Mesendoderm (in vitro differentiated cells): ENCODE results near the gene C1QL4.

ENCODE experiments used
- DNase-seq: peaks from one replicate; pipeline ENCODE4 v3.0.0; 2013
- H2AK5ac ChIP-seq: 2 replicates; pipeline ENCODE4 v1.6.1; 2013; ENCODE audit warnings: low read length, inconsistent platforms
- H2BK120ac ChIP-seq: 2 replicates; pipeline ENCODE4 v1.6.1; 2013; ENCODE audit warnings: low read depth, mild to moderate bottlenecking, low read length, moderate library complexity, mixed read lengths
- H2BK15ac ChIP-seq: replicated peaks from 2 replicates; pipeline ENCODE4 v1.6.1; 2013; ENCODE audit warnings: low read depth, mild to moderate bottlenecking, moderate library complexity
- H2BK5ac ChIP-seq: 2 replicates; pipeline ENCODE4 v1.6.1; 2013; ENCODE audit warnings: low read length, inconsistent platforms
- H3K18ac ChIP-seq: 2 replicates; pipeline ENCODE4 v1.6.1; 2013; ENCODE audit warnings: mild to moderate bottlenecking, low read length, mixed read lengths
- H3K23ac ChIP-seq: one replicate; pipeline ENCODE4 v1.6.1; 2013; ENCODE audit warnings: low read length
- H3K27ac ChIP-seq: 2 replicates; pipeline ENCODE4 v1.5.1; 2013; ENCODE audit warnings: low read depth, mild to moderate bottlenecking, inconsistent platforms, low read length, moderate library complexity
- H3K27me3 ChIP-seq: 2 replicates; pipeline ENCODE4 v1.6.1; 2013; ENCODE audit warnings: low read length, control low read depth, mild to moderate bottlenecking, inconsistent platforms; ENCODE audit not compliant: insufficient read depth, poor library complexity
- H3K36me3 ChIP-seq: 2 replicates; pipeline ENCODE4 v1.6.1; 2013; ENCODE audit warnings: low read length, inconsistent platforms; ENCODE audit not compliant: control insufficient read depth, insufficient read depth
- H3K4ac ChIP-seq: one replicate; pipeline ENCODE4 v1.6.1; 2013; ENCODE audit warnings: low read depth, mild to moderate bottlenecking, low read length, moderate library complexity
- H3K4me1 ChIP-seq: 2 replicates; pipeline ENCODE4 v1.6.1; 2013; ENCODE audit warnings: low read depth, low read length, inconsistent platforms; ENCODE audit not compliant: control insufficient read depth
- H3K4me2 ChIP-seq: 2 replicates; pipeline ENCODE4 v1.6.1; 2013; ENCODE audit warnings: low read length
- H3K4me3 ChIP-seq: 2 replicates; pipeline ENCODE4 v1.5.1; 2013; ENCODE audit warnings: mild to moderate bottlenecking, low read length
- H3K56ac ChIP-seq: one replicate; pipeline ENCODE4 v1.6.1; 2013; ENCODE audit warnings: low read length
- H3K79me1 ChIP-seq: 2 replicates; pipeline ENCODE4 v1.6.1; 2013; ENCODE audit warnings: low read length, inconsistent platforms
- H3K79me2 ChIP-seq: 2 replicates; pipeline ENCODE4 v1.6.1; 2013; ENCODE audit warnings: mild to moderate bottlenecking, low read length; ENCODE audit not compliant: control insufficient read depth, insufficient read depth
- H3K9ac ChIP-seq: 2 replicates; pipeline ENCODE4 v1.6.1; 2013; ENCODE audit warnings: low read length, inconsistent platforms
- H4K5ac ChIP-seq: one replicate; pipeline ENCODE4 v1.6.1; 2013; ENCODE audit warnings: low read length
- H4K8ac ChIP-seq: one replicate; pipeline ENCODE4 v1.6.1; 2013; ENCODE audit warnings: low read depth, mild to moderate bottlenecking, control low read depth, low read length, moderate library complexity
- WGBS: extraction: QIAGEN DNeasy Blood & Tissue Kit; methylation state at CpG from one replicate; pipeline ENCODE4 v1.1.7; 2013; ENCODE audit warnings: low lambda C conversion rate, missing lambda C conversion rate; ENCODE audit not compliant: insufficient coverage; ENCODE audit errors: extremely low coverage; 5-methylcytosine and 5-hydroxymethylcytosine counted together

The C1QL4 gene

DNA sequence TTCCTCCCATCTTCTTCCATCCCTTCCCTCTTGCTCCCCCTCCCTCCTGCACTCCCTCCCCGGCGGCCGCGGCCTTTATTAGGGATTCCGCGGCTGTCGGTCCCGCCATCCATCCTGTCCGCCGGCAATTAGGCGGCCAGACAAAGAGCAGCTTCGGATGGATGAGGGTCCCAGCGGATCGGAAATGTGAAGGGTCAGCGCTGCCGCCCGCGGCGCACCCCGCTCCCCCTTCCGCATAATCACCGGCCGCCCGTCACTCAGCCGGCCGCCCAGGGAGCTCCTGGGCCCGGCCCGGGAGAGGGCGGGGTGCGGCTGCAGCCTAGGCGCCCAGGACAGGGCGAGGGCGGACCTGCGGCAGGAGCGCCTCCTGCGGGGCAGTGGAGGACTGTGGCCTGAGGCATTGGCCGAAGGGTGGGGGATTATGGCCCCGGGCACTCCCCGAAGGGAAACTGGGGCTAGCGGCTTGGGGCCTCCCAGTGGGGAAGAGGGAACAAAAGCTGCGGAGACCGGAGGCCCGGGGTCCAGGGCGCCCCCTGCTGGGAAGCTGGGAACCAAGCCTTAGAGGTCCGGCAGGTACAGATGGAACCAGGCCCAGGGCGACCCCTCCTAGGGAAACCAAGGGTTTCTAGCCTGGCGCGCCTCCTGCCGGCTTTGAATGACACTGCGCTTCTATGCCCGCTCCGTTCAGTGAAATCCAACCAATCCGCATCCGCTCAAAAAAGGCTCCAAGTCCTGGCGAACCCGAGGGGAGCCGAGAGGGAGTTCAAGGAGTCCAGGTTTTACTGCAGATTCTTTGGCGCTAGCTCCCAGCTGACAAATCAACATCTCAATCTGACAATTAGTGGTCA lies 5.3 kb upstream of the C1QL4 start:
- WGBS = no CpG with 5 or more reads among the region's 58 CpGs
- DNase-seq = peak; percentile 97

DNA sequence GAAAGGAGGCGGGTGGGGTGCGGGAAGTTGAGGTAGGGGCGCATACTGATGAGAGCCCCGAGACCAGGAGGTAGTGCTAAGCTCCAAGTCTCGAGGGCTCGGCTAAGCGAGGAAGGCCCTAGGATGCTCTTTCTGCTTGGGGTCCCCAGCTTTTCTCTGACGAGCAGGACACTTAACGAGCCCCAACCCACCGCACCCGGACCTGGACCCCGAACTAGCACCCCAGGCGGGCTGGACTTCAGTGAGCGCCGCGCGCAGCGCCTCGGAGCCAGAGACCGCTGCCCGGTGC lies 4.7 kb upstream of the C1QL4 start:
- H2BK15ac ChIP-seq = no peak overlapping the region
- H3K4me3 ChIP-seq = no peak overlapping the region
- peak overlapping the region; percentile 32 for H3K4me2 ChIP-seq
- no peak for DNase-seq
- no peaks in the 10 kb centered on the region for H3K79me2 ChIP-seq
- H4K8ac ChIP-seq = no peak overlapping the region
- H3K36me3 ChIP-seq = no peaks in the 10 kb centered on the region
- H3K23ac ChIP-seq = no peak overlapping the region
- H4K5ac ChIP-seq = no peak overlapping the region
- no peak overlapping the region for H2AK5ac ChIP-seq
- H3K79me1 ChIP-seq = no peaks in the 10 kb centered on the region
- H3K18ac ChIP-seq = no peak overlapping the region
- no CpG with 5 or more reads among the region's 21 CpGs for WGBS
- H3K27me3 ChIP-seq = peaks cover 59% of the 10 kb centered on the region
- no peak overlapping the region for H3K27ac ChIP-seq
- no peak overlapping the region for H2BK5ac ChIP-seq
- H2BK120ac ChIP-seq = no peak overlapping the region
- H3K4me1 ChIP-seq = peaks cover 9% of the 10 kb centered on the region
- H3K56ac ChIP-seq = peak overlapping the region; percentile 59
- H3K4ac ChIP-seq = no peak overlapping the region
- no peak overlapping the region for H3K9ac ChIP-seq

More for the DNA sequence above, 5.3 kb upstream of the C1QL4 start:
- peak overlapping the region; percentile 59 for H3K56ac ChIP-seq
- peak overlapping the region; percentile 43 for H3K4me3 ChIP-seq
- H3K79me2 ChIP-seq = no peaks in the 10 kb centered on the region
- H3K36me3 ChIP-seq = no peaks in the 10 kb centered on the region
- H2BK15ac ChIP-seq = no peak overlapping the region
- H4K5ac ChIP-seq = no peak overlapping the region
- no peak overlapping the region for H3K27ac ChIP-seq
- H3K27me3 ChIP-seq = peaks cover 59% of the 10 kb centered on the region
- no peak overlapping the region for H2BK120ac ChIP-seq
- H3K4me1 ChIP-seq = peaks cover 9% of the 10 kb centered on the region
- H3K23ac ChIP-seq = no peak overlapping the region
- H3K4ac ChIP-seq = no peak overlapping the region
- H4K8ac ChIP-seq = no peak overlapping the region
- H3K4me2 ChIP-seq = peak overlapping the region; percentile 84
- H3K79me1 ChIP-seq = no peaks in the 10 kb centered on the region
- no peak overlapping the region for H2AK5ac ChIP-seq
- H3K18ac ChIP-seq = no peak overlapping the region
- H3K9ac ChIP-seq = peak overlapping the region; percentile 35
- H2BK5ac ChIP-seq = no peak overlapping the region

DNA sequence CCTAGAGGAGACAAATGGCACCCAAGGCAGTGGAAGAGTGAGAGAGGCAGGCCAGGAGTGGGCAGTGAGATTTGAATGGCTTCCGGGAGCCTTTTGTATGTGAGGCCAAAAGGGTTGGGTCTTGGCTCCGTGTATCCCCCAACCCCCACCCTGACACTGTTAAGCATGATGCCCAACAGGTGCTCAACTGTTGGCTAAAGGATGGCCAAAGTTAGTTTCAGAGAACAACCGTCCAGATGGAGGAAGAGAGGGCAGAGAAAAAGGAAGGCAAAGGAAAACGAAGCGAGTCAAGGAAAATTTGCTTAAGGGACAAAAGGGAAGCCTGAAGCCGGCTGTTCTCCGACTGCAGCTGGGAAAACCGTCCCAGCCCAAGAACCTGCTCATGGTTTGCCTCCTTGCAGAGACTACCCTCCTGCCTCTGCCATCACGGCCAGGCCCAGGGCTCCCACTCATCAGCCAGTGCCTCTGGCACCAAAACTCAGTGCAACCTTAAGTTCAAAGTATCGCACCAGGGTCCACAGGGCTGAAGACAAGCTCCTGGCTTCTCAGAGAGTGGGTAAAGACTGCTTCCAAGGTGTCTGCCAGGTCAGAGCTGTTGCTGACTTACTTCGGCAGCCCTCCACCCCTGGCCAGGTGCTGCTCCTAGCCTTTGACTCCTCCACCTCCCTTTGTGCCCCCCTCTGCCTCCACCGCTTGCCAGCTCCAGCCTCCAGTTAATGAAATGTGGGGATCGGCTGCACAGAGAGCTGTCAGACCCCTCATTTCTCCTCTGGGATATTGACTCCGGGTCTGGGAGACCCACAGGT lies 4.2 kb upstream of the C1QL4 start:
- H3K4me3 ChIP-seq = no peak overlapping the region
- H2BK5ac ChIP-seq = no peak overlapping the region
- no peak overlapping the region for H3K9ac ChIP-seq
- no peaks in the 10 kb centered on the region for H3K36me3 ChIP-seq
- no peak overlapping the region for H3K4ac ChIP-seq
- H3K27ac ChIP-seq = no peak overlapping the region
- no peaks in the 10 kb centered on the region for H3K79me1 ChIP-seq
- DNase-seq = no peak
- peak overlapping the region; percentile 19 for H3K56ac ChIP-seq
- H3K23ac ChIP-seq = no peak overlapping the region
- no peak overlapping the region for H3K4me2 ChIP-seq
- no peak overlapping the region for H2AK5ac ChIP-seq
- peaks cover 9% of the 10 kb centered on the region for H3K4me1 ChIP-seq
- no peak overlapping the region for H4K8ac ChIP-seq
- no peak overlapping the region for H4K5ac ChIP-seq
- H3K27me3 ChIP-seq = peaks cover 61% of the 10 kb centered on the region
- H2BK120ac ChIP-seq = no peak overlapping the region
- H2BK15ac ChIP-seq = no peak overlapping the region
- no peaks in the 10 kb centered on the region for H3K79me2 ChIP-seq
- WGBS = no CpG with 5 or more reads among the region's 14 CpGs
- no peak overlapping the region for H3K18ac ChIP-seq

DNA sequence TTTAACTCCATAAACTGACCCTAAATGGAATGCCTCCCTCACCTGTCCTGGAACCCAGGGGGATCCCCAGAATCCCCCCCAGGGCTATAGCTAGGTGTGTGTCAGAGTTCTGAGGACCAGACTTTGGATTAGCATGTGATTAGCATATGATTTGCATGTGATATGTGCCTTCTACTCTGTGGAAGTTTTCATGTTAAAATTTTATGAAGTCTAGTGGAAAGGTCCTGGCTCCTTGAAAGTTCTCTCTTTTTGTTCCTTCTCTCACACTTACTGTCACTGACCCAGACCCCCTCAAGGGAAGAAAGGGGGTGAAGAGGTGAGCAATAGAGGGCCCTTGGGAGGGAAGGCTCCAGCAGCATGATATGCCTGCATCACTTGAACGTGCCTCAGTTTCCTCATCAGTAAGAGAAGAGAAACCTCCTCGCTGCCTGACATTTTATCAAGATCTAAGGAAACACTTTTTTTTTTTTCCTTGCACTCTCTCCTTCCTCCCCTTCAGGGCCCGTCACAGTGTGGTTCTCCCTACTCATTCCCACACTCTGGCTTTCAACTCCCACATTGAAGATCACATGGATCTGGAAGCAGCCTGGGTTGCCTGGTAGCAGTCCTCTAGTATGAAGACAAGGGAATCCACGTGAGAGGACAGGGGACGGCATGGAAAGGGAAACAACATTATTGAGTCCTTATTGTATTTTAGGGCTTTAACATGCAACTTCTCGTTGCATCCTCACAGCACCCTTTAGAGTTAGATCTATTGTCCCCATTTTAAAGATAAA lies 3.3 kb upstream of the C1QL4 start:
- no peak overlapping the region for H3K4me2 ChIP-seq
- H2BK15ac ChIP-seq = no peak overlapping the region
- no peak overlapping the region for H4K5ac ChIP-seq

DNA sequence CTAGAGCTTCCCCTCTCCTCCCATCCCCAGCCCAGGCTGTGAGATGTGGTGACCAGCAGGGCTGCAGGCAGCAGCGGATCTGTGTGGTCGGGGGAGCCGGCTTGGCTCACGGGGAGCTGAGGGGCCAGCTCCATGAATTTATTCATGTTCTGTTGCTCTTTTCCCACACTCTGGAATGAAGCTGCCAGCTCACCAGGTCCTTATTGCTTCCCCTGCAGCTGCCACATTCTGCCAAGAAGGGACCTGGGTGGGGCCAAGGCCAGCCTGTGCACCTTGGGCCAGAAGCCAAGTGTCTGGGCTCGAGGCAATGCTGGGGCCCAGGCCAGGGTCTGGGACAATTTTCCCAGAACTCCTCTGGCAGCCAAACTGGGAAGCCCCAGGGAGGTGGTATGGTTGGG lies 2.5 kb upstream of the C1QL4 start:
- H2BK5ac ChIP-seq = no peak overlapping the region
- no peak overlapping the region for H2AK5ac ChIP-seq
- H3K27ac ChIP-seq = no peak overlapping the region
- DNase-seq = peak; percentile 44
- H3K79me2 ChIP-seq = no peaks in the 10 kb centered on the region
- H4K5ac ChIP-seq = no peak overlapping the region
- no peak overlapping the region for H2BK120ac ChIP-seq
- no peak overlapping the region for H2BK15ac ChIP-seq
- H3K79me1 ChIP-seq = no peaks in the 10 kb centered on the region
- H3K9ac ChIP-seq = no peak overlapping the region
- no peak overlapping the region for H3K4me2 ChIP-seq
- H3K23ac ChIP-seq = no peak overlapping the region
- no peak overlapping the region for H3K4me3 ChIP-seq
- no peak overlapping the region for H3K56ac ChIP-seq
- no peaks in the 10 kb centered on the region for H3K36me3 ChIP-seq
- H3K27me3 ChIP-seq = peaks cover 60% of the 10 kb centered on the region
- H3K18ac ChIP-seq = no peak overlapping the region
- WGBS = no CpG with 5 or more reads among the region's 5 CpGs
- no peak overlapping the region for H4K8ac ChIP-seq
- H3K4me1 ChIP-seq = peaks cover 9% of the 10 kb centered on the region
- no peak overlapping the region for H3K4ac ChIP-seq

More for the DNA sequence above, 3.3 kb upstream of the C1QL4 start:
- Histone ChIP-seq H3K18ac (no peak overlapping the region), H2BK120ac (no peak overlapping the region), H2AK5ac (no peak overlapping the region), H3K79me1 (no peaks in the 10 kb centered on the region), H3K23ac (no peak overlapping the region), H3K4me1 (peaks cover 9% of the 10 kb centered on the region), H3K79me2 (no peaks in the 10 kb centered on the region), H3K4me3 (no peak overlapping the region), H3K56ac (no peak overlapping the region), H3K27me3 (peaks cover 62% of the 10 kb centered on the region), H4K8ac (no peak overlapping the region), H3K36me3 (no peaks in the 10 kb centered on the region), H3K9ac (no peak overlapping the region), H3K27ac (no peak overlapping the region), H2BK5ac (no peak overlapping the region), H3K4ac (no peak overlapping the region)
- WGBS = no CpG with 5 or more reads among the region's 6 CpGs
- DNase-seq = no peak
